GM23338 (cell line): ENCODE data around the gene IGFBP6.

Experiments
- CREB1 ChIP-seq: fragments of 250-450 bp; sonication (Bioruptor Pico); IDR thresholded peaks from 2 replicates; pipeline ENCODE4 v1.5.0; 2020; ENCODE audit warnings: low read depth, mild to moderate bottlenecking, moderate library complexity
- CTCF ChIP-seq, 2 experiments: fragments of 200-600 bp in 1 of 2; sonication (generic) in 1 of 2; conservative IDR thresholded peaks; 2 replicates each; pipeline versions ENCODE4 v1.5.1 to v1.6.1; 2016 to 2017; ENCODE audit warnings: antibody characterized with exemption in 2 of 2, low read depth in 2 of 2, mild to moderate bottlenecking in 2 of 2, moderate library complexity in 1 of 2
- ETS1 ChIP-seq: IDR thresholded peaks from 2 replicates; pipeline ENCODE4 v1.6.1; 2016; ENCODE audit warnings: antibody characterized with exemption
- EZH2 ChIP-seq: fragments of 200-600 bp; sonication (generic); IDR thresholded peaks from one replicate; pipeline ENCODE4 v1.8.0; 2017; ENCODE audit warnings: antibody characterized with exemption, mild to moderate bottlenecking, low read depth; ENCODE audit not compliant: unreplicated experiment
- EZH2phosphoT487 ChIP-seq: fragments of 200-600 bp; sonication (generic); IDR thresholded peaks from one replicate; pipeline ENCODE4 v1.8.1; 2018; ENCODE audit warnings: antibody characterized with exemption; ENCODE audit not compliant: unreplicated experiment
- JUNB ChIP-seq: IDR thresholded peaks from one replicate; pipeline ENCODE4 v1.6.1; 2016; ENCODE audit warnings: antibody characterized with exemption; ENCODE audit not compliant: unreplicated experiment
- NANOG ChIP-seq: IDR thresholded peaks from 2 replicates; pipeline ENCODE4 v1.6.1; 2016; ENCODE audit warnings: antibody characterized with exemption, borderline replicate concordance
- POLR2AphosphoS5 ChIP-seq: IDR thresholded peaks from 2 replicates; pipeline ENCODE4 v1.6.1; 2016; ENCODE audit warnings: antibody characterized with exemption, low read depth
- REST ChIP-seq: IDR thresholded peaks from one replicate; pipeline ENCODE4 v1.6.1; 2018; ENCODE audit warnings: antibody characterized with exemption; ENCODE audit not compliant: unreplicated experiment
- STAT1 ChIP-seq: IDR thresholded peaks from one replicate; pipeline ENCODE4 v1.6.1; 2016; ENCODE audit warnings: antibody characterized with exemption; ENCODE audit not compliant: unreplicated experiment
- ZNF114 ChIP-seq: fragments of 250-450 bp; sonication (Bioruptor Pico); IDR thresholded peaks from 2 replicates; pipeline ENCODE4 v1.5.0; 2020; ENCODE audit warnings: mild to moderate bottlenecking, moderate library complexity
- ZNF331 ChIP-seq: fragments of 250-450 bp; sonication (Bioruptor Pico); IDR thresholded peaks from 2 replicates; pipeline ENCODE4 v1.5.0; 2020; ENCODE audit warnings: low read depth, mild to moderate bottlenecking, moderate library complexity
- ZNF462 ChIP-seq: fragments of 250-450 bp; sonication (Bioruptor Pico); IDR thresholded peaks from 2 replicates; pipeline ENCODE4 v1.5.0; 2020; ENCODE audit warnings: mild to moderate bottlenecking, moderate library complexity

GRCh38 chr12:53147181-53147580 is 49.7 kb downstream of the IGFBP6 start:
- TF ChIP-seq POLR2AphosphoS5, result no peak
- TF ChIP-seq CTCF (conservative IDR thresholded peaks at IDR 0.05; ENCODE audit: low read depth in 2 of 2), result no peak
- TF ChIP-seq REST, result no peak
- no peak for TF ChIP-seq EZH2phosphoT487
- no peak for TF ChIP-seq EZH2
- no peak for TF ChIP-seq CREB1
- TF ChIP-seq NANOG, result no peak
- no peak for TF ChIP-seq ZNF462 (CRISPR knock-in tag)
- no peak for TF ChIP-seq ZNF331
- TF ChIP-seq ZNF114, result no peak
- TF ChIP-seq JUNB, result no peak
- TF ChIP-seq ETS1, result no peak
- no peak for TF ChIP-seq STAT1
